Fibroblast of villous mesenchyme (primary cell): Measurements from ENCODE around the gene CNEP1R1. TPM values are rescaled to one million over a fixed set of nuclear protein-coding genes. Genes with fewer than 3 reads are reported as not detected.

Experiments
- DNase-seq: peaks from one replicate; pipeline ENCODE4 v3.0.0-alpha.2; 2010; ENCODE audit warnings: low read depth
- H3K4me3 ChIP-seq: 2 replicates; pipeline ENCODE4 v1.5.1; 2011; ENCODE audit warnings: low read depth, mild to moderate bottlenecking, low read length
- total RNA-seq: library from RNA; depleted of rRNA; stranded (reverse); fragments of >200 nt; gene quantifications from 2 replicates; pipeline ENCODE4 v1.2.3, GENCODE V29; 2012
- TF ChIP-seq, protein P1 (sequence below): IDR thresholded peaks from 2 replicates; pipeline ENCODE4 v1.5.1; 2012; ENCODE audit warnings: low read depth, mild to moderate bottlenecking, low read length; ENCODE audit not compliant: insufficient read depth

The CNEP1R1 gene
- total RNA-seq, 1 donor = 44.5 TPM

DNA sequence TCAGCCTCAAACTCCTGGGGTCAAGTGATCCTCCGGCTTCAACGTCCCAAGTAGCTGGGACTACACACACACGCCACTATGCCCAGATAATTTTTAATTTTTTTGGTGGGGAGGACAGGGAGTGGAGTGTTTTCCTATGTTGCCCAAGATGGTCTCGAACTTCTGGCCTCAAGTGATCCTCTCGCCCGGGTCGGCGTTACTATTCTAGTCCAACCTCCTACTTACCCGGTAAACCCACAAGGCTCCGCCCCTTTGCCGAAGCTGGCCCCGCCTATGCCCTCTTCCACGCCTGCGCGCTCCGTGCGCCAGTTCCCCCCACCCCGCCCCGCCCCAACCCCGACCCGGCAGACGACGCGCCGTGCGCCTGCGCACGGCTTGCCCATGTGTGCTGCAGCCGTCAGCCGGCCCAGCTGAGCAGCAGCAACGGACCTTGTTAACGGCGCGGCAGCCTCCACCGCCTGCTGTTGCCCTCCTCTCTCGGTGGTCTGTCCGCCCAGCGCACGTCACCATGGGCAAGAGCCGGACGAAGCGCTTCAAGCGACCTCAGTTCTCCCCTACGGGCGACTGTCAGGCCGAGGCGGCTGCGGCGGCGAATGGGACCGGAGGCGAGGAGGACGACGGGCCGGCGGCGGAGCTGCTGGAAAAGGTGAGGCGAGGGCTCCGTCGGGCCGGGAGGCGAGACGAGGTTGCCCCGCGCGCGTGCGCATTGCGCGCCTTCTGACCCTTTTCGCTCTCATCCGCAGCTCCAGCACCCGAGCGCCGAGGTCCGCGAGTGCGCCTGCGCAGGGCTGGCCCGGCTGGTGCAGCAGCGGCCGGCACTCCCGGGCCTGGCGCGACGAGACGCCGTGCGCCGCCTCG lies 40.8 kb downstream of the CNEP1R1 start, which contains the start of gene HEATR3:
TSS of gene HEATR3 (plus strand) at position 347 of the 858 bp plus-strand sequence. CDS start at position 509, 162 bp downstream.
- peak; percentile 94 for DNase-seq
- peak within 1 kb of the TSS; percentile 99 for H3K4me3 ChIP-seq
- TF ChIP-seq, protein P1, sequence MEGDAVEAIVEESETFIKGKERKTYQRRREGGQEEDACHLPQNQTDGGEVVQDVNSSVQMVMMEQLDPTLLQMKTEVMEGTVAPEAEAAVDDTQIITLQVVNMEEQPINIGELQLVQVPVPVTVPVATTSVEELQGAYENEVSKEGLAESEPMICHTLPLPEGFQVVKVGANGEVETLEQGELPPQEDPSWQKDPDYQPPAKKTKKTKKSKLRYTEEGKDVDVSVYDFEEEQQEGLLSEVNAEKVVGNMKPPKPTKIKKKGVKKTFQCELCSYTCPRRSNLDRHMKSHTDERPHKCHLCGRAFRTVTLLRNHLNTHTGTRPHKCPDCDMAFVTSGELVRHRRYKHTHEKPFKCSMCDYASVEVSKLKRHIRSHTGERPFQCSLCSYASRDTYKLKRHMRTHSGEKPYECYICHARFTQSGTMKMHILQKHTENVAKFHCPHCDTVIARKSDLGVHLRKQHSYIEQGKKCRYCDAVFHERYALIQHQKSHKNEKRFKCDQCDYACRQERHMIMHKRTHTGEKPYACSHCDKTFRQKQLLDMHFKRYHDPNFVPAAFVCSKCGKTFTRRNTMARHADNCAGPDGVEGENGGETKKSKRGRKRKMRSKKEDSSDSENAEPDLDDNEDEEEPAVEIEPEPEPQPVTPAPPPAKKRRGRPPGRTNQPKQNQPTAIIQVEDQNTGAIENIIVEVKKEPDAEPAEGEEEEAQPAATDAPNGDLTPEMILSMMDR = no peak

DNA sequence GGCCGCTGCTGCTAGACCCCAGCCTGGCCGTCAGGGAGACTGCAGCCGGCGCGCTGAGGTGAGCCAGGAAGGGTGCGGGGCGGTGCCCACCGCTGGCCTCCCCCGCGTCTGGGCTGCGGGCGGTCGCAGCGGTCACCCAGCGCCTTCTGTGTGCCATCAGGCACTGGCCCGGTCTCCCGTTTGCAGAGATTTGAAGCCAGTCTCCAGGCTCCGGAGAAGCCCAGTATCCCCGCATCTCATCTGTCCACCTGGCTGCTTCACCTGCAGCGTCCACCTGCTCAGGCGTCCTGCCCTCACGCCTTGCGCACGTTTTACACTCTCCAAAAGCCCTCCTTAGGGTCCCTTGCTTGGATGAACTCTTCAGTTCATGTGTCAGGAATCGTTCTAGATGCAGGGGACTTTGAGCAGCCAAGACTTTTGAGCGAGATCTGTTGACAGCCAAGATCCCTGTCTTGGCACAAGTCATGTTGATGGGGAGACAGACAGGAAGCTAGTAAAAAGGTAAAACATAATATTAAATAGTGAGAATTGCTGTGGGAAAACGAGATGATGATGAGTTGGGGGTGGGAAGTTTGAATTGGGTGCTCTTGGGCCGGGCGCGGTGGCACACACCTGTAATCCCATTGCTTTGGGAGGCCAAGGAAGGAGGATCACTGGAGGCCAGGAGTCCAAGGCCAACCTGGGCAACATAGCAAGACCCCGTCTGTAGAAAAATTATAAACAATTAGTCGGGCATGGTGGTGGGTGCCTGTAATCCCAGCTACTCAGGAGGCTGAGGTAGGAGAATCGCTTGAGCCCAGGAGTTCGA lies 41.7 kb downstream of the CNEP1R1 start:
- TF ChIP-seq, protein P1 = no peak
- peak overlapping the region; percentile 99 for H3K4me3 ChIP-seq
- no peak for DNase-seq

DNA sequence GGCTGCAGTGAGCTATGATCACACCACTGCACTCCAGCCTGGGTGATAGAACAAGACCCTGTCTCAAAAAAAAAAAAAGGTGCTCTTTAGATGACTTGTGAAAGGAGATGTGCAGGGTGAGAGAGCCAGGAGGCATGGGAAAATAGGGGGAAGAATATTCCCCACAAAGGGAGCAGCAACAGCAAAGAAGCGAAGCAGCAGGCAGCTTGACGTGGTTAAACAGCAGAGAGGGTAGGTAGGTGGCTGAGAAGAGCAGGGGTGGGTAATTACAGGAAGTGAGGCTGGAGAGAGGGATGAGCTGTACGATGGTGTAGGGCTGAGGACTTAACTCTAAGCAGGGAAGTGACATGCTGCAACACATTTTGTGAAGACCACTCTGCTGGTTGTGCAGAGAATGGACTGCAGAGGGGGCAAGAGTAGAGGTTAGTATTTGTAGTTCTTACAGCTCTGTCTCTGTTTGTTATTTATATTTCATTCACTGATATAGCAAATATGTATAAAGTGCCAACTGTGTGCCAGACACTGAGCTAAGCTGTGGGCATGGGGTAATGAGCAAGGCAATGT lies 42.3 kb downstream of the CNEP1R1 start:
- peak; percentile 70 for DNase-seq
- TF ChIP-seq, protein P1 = peak; percentile 65
- peak overlapping the region; percentile 37 for H3K4me3 ChIP-seq

DNA sequence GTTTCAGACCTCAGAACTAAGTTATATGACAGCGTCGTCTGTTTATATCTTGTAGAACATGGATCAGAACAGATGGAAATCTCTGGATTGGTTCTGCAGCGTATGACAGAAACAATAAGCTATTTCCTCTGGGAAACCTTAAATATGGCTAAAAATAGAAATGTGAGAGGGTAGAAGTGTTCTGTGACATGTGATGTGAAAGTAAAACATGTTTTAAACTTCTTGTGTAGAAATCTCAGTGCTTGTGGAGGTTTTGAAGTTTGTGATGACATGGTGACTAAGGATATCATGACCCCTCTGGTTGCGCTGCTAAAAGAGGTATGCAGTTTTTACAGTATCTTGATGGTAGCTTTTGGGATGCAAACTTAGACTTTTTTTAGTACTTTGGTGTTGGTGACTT lies 43.5 kb downstream of the CNEP1R1 start:
- peak; percentile 79 for DNase-seq
- H3K4me3 ChIP-seq = no peak overlapping the region
- TF ChIP-seq, protein P1 = no peak

DNA sequence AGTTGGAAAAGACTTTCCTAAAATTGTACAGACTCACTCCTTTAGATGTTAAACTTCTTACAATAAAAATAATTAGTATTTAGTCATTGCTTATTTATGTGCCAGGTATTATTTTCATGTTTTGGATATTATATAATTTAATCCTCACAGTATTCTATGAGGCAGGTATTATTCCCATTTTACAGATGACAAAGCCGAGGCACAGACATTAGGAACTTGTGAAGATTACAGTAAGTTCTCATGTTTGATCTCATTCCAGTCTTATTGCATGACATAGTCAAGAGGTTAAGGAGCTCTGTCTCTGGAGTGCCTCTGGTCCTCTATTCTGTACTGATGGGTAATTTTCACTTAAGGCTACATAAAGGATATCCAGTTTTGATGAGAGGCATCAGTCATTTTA lies 44.0 kb downstream of the CNEP1R1 start:
- TF ChIP-seq, protein P1 = no peak
- no peak overlapping the region for H3K4me3 ChIP-seq
- DNase-seq = no peak

DNA sequence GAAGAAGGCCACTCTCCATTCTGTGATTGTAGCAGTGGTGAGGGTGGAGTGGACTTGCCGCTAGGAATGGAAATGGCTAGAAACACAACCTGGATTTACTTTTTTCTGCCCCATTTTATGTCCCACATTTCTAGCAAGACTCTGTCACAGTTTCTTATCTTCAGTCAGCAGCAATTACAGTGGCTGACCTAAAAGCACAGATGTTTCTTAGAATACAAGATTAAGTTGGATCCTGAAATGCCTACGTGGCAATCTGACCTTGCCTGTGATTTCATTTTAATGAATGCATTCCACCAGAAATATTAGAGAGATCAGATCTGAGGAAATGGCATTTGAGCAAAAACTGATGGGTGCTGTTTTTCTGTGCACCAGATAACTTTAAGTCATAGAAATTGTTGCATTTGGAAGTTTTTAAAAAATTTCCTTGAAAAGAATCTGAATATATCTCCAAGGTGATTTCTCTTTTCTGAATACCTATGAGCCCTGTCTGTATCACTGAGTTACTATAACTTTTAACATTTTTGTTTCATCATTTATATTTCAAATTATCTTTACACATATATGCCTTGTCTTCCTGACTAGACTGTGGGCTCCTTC lies 46.1 kb downstream of the CNEP1R1 start:
- DNase-seq = no peak
- no peak overlapping the region for H3K4me3 ChIP-seq
- TF ChIP-seq, protein P1 = no peak
